Colon (tissue), 2 donors: Measurements from ENCODE around the gene SLC25A42.

Source experiments
- FAIRE-seq: peaks from 2 replicates; lab custom pipeline; 2012; peaks lifted over from hg19 to GRCh38; lab: Jason Lieb, UNC
- donor health status: control.
- donor health status: control.

SLC25A42 gene

DNA sequence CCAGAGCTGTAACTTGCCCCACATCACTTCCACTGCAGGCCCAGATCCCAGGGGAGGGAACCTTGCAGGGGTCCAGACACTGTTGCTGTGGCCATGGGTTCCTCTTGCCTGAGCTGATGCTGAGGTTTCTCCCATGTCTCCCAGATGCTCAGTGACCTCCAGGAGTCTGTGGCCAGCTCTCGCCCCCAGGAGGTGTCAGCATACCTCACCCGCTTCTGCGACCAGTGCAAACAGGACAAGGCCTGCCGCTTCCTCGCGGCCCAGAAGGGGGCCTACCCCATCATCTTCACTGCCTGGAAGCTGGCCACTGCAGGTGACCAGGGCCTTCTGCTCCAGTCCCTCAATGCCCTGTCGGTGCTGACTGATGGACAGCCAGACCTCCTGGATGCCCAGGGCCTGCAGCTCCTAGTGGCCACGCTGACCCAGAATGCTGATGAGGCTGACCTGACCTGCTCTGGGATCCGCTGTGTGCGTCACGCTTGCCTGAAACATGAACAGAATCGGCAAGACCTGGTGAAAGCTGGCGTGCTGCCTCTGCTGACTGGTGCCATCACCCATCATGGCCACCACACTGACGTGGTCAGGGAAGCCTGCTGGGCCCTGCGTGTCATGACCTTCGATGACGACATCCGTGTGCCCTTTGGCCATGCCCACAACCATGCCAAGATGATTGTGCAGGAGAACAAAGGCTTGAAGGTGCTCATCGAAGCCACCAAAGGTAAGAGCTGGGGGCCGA lies 12.1 kb upstream of the SLC25A42 start:
- FAIRE-seq: no peak

DNA sequence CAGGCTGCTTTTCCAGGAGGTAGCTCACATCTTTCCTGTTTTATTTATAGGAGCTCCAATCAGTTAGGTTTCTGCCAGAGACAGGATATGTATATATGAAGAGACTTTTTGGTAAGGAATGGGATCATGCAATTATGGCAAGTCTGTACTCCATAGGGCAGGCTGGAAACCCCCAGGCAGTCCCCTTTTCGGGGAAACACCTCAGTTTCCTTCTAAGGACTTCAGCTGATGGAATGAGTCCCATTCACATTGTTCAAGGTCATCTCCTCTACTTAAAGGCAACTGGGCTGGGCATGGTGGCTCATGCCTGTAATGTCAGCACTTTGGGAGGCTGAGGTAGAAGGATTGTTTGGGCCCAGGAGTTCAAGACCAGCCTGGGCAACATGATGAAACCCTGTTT lies 10.9 kb upstream of the SLC25A42 start:
- FAIRE-seq: no peak

DNA sequence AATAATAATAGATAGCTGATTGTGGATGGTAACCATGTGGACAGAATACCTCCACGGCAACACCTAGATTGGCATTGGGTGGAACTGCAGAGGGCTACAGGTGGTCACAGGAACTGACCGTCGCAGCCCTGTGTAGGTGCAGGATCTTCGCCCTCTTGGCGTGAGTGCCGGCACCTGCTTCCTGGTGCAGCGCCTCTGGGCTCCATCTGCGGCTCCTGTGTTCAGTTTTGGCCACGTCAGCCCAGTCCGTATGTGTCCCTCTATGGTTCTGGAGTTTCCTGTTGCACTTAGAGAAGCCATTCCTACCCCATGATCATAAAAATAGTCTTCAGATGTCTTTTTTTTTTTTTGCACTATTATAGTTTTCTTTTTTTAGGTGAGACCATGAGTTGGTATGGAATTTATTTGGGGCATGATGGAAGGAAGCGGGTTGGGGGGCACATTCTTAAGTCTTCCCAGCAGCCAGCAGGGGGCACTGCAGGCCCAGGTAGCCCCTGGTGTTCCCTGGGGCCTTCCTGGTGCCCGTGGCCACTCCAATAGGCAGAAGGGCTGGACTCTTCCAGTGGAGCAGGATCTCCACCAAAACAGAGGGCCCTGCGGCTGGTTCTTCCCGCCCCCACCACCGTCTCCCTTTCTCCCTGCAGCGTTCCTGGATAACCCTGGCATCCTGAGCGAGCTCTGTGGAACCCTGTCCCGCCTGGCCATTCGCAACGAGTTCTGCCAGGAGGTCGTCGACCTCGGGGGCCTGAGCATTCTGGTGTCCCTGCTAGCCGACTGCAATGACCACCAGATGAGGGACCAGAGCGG lies 10.1 kb upstream of the SLC25A42 start:
- no peak for FAIRE-seq

- FAIRE-seq: no peak
These were observed 9.4 kb upstream of the SLC25A42 start for GRCh38 chr19:19054315-19054938.

DNA sequence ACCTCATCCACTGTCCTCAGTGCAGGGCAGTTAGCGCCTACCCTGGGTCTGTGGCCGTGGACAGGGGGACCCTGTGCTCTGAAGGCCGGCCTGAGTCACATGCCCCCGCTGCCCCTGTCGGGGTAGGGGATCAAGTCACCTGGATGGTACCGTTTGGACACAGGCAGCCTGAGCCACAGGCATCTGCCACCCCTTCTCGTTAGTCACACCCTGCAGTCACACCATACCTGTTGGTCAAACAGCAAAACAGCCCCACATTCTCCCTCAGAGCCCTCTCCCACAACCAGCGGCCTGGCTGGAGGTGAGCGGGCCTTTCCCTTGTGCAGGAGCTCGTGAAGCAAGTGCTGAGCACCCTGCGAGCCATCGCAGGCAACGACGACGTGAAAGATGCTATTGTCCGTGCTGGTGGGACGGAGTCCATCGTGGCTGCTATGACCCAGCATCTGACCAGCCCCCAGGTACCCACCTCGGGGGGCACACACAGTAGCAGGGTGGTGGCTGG lies 8.8 kb upstream of the SLC25A42 start:
- no peak for FAIRE-seq

GRCh38 chr19:19055701-19056100 lies 8.1 kb upstream of the SLC25A42 start:
- FAIRE-seq: no peak

DNA sequence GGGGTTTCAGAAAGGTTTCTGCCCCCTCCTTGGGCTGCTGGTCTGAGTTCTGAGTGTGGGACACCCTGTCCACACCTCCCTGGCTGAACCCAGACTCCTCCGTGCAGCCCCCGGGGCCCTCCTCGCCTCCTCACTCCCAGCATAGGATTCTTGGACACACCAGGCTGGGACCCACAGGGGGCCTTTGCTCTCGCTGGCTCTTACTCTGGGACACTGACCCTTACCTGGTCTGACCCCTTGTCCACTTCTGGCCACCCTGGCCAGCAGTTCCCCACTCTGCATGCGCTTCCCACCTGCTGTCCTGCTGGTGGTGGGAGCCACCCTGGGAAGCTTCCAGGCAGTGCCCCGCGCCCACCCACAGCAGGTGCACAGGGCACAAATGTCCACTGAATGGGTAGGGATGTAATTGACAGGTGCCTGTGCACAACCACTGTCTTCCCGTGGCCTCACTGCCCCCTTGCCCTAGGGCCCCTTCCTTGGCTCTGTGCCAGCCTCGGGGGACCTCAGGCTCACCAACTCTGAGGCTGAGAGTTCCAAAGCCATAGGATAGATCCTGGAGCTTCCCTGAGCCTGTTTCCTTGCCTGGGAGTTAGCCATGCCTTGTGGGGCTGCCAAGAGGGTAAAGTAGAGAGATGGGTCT lies 7.0 kb upstream of the SLC25A42 start:
- FAIRE-seq: no peak

- FAIRE-seq: no peak
These were observed 6.5 kb upstream of the SLC25A42 start for GRCh38 chr19:19057317-19057716.

GRCh38 chr19:19057720-19058119 lies 6.1 kb upstream of the SLC25A42 start:
- FAIRE-seq: no peak

DNA sequence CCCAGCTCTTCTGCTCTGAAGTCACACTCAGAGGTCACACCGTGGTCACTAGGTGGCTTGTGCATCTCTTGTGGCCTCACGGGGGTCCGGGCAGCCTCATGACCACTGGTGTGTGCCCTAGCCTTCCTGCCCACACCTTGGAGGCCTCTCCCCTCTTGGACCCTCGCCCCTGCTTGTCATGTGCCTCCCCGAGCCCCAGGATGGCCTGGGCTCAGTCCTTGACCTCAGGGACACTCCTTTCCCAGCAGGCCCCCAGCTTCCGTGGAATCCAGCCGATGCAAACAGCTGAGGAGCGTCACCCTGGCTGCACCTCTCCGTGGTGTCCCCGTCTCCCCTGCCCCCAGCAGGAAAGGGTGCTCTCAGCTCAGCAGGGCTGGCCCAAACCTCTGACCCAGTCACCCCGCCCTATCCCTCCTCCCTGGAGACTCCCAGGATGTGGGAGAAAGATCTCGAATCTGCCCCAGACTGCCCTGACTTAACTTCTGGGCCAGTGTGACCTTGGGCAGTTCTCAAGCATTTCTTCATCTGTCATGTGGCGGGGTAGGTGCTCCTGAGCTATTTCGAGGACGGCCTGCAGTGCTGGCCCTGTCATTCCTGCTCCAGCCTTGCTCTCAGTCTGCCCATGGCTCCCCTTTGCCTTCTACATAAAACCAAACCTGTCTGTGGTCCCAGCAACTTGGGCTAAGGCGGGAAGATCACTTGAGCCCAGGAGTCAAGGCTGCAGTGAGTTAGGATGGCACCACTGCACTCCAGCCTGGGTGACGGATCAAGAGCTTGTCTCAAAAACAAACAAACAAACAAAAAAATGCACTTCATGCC lies 4.6 kb upstream of the SLC25A42 start:
- no peak for FAIRE-seq

GRCh38 chr19:19059837-19060611 lies 3.8 kb upstream of the SLC25A42 start:
- FAIRE-seq: no peak

- no peak for FAIRE-seq
These were observed 2.3 kb upstream of the SLC25A42 start for GRCh38 chr19:19061506-19061905.

GRCh38 chr19:19062454-19063182 lies 1.2 kb upstream of the SLC25A42 start:
- FAIRE-seq: no peak

DNA sequence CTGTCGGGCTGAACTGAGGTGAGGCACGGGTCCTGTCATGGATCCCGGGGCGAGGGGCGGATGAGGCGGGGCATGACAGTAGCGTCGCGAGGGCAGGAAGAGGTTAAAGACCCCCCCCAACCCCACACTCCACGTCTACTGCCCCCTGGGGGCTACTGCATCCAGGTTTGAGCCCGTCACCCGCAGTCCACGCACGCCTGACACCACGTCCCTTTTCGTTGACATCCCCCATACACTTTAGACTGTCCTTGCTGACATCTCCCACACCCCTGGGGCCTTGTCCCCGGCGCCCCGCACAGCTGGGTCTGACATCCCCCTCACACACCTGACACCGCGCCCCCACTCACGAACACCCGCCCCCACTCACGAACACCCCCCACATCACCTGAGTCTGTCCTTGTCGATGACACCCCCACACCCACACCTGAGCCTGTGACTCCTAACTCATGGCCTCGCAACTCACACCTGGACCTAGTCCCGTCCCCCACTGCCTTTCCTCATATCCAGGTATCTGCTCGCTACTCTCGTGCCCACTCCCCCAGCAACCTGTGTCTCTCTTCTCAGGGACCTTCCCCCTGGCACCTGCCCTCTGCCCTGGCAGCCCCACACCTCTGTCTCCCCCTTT lies 416 bp downstream of the SLC25A42 start:
- no peak for FAIRE-seq

DNA sequence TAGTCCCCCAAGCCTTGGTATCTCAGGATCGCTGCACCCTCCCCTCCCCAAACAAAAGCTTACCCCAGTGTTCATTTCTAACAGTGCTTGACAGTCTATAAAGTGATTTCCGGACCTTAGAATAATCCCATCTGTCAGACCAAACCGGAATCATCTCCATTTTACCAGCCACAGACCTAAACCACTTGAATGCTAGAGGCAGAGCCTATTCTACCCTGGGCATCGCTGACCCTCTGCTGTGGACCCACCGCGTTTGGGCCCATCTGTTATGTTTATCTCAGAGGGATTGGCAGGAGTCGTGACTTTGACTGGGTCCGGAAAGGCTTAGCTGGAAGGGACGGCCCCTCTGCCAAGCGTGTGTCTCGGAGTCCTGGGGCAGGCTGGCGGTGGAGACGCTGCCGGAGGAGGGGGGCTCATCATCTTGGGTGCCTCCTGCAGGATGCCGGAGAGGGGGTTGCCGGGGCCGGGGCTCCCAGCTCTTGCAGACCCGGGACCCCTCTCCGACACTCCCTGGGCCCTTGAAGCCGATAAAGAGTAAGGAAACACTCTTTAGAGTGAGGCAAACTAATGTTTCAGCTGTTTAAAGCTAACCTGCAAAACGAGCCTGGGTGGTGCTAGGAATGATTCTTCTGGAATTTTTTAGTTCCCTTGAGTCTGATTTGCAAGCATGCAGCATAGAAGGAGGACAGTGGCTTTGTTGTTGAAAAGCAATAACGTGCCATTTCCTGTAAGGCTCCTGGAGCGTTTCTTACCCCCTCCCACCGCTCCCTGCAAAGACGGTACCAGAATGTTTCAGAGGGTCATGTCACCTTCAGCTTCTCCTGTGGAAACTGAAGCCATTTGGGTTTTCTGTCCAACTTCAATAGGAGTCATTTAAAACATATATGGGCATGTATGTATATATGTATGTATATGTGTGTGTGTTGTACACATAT lies 1.3 kb downstream of the SLC25A42 start:
- FAIRE-seq: no peak

GRCh38 chr19:19067276-19068072 lies 3.7 kb downstream of the SLC25A42 start:
- no peak for FAIRE-seq
